Inferior parietal cortex (tissue), 1 donor: ENCODE results near the gene THSD4.
"Not testable (repeated sequence)": the region's sequence is repeated elsewhere in the genome, so short reads cannot be mapped to it uniquely, and the experiment has no call there.

ENCODE experiments used
- DNase-seq: peaks from one replicate; pipeline ENCODE4 v3.0.0-alpha.2; 2016; ENCODE audit errors: extremely low spot score

The THSD4 gene

DNA sequence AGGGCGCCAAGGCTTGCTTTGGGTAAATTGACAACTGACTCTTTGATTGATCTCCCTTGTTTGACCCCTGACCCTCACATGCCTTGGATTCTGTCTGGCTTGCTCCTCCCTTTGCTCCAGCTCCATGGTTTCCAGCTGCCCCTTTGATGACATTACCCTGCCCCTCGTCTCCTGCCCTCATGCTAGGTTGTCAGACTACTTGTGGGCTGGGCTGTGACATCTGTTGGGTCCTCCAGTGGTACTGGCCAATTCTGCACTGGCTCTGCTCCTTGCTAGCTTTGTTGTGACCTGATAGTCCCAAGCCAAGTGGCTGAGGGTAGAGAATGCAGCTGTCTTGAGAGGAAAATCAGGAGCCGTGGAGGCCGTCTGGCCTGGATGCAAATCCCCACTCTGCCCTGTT, 6.2 kb downstream of the THSD4 start:
- DNase-seq: no peak

DNA sequence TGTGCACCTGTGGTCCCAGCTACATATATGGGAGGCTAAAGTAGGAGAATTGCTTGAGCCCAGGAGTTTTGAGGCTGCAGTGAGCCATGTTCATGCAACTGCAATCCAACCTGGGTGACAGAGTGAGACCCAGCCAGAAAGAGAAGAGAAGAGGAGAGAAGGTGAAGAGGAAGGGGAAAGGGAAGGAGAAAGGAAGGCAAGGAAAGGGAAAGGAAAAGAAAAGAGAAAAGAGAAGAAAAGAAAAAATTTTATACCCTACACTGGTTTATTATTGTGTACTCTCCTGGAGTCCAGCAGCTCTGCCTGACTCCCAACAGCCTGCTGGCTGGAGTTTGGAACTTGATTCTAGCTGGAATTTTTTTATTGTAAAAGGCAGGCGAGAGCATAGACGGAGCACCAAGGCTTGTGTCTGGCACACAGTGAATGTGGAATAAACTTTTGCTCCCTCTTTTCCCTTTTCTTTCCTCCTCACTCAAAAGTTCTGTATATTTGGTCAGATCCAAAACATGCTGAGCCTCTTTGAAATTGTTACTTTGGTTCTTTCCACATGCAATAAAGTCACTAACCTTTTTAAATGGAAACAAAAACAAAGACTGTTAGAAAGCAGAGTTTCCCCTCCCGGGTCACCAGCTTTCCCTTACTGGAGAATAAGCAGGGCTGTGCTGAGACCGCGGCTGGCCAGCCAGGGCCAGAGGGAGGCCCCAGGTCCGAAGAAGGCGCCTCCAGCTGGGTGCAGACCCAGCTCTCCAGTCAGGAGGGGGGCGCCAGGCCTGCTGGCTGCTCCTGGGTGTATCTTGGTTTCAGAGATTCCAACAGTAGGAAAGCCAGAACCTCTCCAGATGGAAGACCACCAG, 9.9 kb downstream of the THSD4 start:
- DNase-seq: no peak

DNA sequence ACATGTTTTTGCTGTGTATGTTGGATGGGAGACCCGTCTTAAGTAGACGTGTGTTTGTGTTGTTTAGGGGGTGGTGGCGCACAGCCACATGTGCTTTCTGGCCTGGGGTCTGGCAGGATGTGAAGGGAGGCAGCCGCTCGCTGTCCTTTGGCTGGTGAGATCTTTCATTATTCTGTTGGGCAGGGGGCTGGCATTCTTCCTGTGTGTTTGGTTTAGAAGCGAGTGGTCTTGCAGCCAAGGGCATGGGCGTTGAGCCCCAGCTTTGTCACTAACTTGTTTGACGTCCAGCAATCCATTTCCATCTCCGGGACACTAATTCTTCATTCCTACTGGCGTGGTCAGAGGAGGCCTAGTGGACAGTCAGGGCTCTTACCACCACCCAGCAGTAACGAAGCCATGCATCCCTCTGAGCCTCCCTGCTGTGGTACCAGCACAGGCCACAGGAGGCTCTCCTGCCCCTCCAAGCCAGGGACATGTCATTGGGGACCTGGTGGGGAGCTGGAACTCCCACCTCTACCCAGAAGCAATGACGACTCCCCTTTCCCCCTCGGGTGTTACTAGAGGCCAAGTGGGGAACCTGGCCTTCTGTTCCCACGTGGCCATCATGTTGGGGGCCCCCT, 10.7 kb downstream of the THSD4 start:
- no peak for DNase-seq

DNA sequence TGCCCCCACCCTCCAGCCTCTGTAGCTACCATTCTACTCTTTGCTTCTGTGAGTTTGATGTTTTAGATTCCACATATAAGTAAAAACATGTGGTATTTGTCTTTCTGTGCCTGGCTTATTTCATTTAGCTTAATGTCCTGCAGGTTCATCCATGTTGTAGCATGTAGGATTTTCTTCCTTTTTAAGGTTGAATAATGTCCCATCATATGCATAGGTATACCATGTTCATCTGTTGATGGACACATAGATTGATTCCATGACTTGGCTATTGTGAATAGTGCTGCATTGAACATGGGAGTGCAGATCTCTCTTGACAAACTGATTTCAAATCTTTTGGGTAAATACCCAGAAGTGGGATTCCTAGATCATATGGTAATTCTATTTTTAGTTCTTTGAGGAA, 11.8 kb downstream of the THSD4 start:
- DNase-seq: no peak

DNA sequence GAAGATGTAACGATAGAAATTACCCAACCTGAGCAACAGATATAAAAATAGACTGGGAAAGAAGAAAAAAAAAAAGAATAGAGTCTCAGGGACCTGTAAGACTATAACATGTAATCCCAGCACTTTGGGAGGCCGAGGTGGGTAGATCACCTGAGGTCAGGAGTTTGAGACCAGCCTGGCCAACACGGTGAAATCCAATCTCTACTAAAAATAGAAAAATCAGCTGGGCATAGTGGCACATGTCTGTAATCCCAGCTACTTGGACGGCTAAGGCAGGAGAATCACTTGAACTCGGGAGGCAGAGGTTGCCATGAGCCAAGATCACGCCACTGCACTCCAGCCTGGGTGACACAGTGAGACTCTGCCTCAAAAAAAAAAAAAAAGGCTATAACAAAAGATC, 12.9 kb downstream of the THSD4 start:
- not testable (repeated sequence) for DNase-seq

DNA sequence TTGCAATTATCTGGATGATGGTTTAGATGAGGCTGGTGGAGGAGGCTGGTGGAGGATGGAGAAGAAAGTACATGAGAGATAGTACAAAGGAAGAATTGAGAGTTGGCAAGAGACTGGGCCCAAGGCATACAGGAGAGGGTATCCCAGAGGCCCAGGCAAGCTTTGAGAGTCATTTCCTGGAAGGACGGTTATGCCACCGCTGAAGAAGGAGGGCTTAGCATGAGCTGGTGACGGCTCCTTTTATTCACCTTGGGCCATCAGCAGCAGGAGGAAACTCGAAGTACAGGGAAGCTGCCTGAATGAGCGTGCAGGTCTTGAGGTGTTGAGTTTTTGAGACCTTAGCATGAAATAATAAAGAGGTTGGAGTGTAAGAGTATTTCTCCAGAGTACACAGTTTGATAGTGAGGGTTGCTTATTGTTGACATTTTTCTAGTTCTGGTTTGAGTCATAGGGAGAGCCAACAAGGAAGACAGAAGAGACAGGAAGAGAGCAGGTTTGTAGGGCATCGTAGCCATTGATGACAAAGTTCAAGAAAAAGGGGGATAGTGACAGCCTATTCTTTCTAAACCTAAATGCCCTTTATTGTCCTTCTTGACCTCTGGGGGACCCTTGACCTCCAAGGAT, 13.8 kb downstream of the THSD4 start:
- no peak for DNase-seq

DNA sequence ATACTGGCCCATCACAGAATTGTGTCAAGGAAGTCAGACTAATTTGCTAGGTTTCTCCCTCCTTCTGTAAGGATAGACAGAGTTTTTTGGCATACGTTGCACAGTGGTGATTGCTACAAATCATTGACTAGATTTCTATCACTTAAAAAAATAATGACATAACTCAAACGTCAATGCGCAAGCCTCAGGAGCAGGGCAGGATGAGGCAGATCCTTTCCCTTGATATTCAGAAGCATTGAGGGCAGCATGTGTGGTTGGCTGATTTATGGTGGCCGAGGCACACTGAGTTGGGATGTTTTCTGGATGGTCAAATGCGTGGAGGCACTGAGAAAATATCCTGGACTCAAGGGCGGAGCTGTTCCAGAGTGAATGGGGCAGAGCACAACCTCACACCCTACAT, 14.4 kb downstream of the THSD4 start:
- no peak for DNase-seq

DNA sequence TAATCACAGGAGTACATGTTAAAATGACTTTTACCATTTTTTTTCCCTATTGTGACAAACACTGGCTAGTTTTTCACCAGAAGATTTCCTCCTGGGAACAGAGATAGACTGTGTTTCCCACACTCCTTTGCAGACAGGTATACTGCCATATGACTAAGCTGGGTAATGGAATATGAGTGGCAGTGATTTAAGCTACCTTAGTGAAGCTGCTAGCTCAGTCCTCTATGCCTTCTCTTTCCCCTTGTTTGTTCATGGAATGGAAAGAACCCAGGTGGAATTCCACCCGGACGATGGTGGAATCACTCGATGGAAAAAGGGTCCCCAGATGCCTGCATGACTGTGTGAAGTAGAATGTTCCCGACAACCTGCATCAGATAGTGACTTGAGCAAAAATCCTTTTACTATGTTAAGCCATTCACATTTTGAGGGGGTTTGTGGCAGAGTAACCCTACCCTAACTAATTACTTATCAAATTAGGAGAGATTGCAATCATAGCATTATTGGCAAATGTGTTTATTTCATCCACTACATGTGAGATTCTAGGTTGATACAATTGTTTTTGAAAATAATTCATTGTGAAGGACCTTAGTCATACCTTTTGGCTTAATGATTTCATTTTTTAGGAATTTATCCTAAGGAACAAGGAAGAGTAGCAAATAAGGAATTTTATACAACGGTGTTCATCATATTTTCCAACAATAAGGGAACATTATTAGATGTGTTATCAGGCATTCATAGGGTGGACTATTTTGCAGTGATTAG, 16.5 kb downstream of the THSD4 start:
- DNase-seq: no peak

DNA sequence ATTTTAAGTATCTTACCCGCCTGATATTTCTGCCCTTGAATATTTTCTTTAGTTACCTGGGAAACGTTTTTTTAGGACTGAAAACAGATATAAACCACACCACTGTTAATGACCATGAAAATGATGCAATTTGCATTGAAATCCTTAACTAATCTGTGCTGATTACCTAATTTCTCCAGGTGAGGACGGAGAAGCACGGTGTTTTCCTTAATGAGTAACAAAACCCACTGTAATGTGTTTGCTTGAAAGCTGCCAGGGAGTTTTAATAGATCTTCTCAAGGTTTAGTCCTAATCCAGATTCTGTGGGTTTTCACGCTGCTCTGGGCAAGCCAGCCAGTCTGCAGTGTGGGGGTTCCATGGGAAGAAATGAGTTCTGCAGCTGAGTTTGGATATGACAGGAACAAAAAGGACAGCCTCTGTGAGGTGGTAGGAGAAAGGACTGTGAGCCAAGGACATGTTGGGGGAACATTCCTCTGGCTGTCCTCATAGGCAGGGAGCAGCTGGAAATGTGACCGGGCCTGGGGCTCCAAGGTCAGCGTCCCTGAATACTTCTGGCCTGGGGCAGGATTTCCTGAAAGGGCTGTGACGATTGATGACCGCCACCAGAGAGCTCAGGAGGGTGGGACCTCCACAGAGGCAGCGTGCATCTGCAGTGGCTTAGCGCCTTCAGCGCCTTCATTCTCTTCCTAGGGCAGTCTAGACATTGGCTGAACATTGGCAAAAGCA, 18.6 kb downstream of the THSD4 start:
- DNase-seq: no peak

DNA sequence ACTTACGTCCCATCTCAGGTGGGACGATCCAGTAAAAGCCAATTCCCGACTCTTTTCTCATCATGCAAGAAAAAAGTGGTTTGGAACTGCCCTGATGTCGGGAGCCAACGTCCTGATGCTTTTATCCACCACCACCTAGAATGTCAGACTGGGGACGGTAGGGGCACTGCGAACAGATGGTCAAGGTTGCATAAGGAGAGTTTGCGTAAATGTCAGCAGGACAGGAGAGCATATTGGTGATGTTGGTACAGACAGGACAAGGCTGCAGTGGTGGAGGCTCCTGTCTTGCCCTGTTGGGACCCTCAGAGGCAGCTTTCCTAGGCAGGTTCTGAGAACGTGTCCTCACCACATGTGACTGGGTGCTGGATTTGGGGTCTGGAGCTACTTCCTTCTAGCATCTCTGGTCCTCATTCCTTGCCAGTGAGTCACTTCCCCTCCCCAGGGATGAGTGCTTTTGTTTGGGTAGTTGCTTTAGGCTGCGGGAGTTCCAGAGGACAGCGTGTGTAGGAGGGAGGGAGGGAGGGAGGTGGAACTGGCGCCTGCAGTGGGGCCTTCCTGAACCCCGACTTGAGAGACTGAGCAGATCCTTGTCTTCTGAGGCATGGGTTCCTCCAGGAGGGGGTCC, 21.0 kb downstream of the THSD4 start:
- no peak for DNase-seq

DNA sequence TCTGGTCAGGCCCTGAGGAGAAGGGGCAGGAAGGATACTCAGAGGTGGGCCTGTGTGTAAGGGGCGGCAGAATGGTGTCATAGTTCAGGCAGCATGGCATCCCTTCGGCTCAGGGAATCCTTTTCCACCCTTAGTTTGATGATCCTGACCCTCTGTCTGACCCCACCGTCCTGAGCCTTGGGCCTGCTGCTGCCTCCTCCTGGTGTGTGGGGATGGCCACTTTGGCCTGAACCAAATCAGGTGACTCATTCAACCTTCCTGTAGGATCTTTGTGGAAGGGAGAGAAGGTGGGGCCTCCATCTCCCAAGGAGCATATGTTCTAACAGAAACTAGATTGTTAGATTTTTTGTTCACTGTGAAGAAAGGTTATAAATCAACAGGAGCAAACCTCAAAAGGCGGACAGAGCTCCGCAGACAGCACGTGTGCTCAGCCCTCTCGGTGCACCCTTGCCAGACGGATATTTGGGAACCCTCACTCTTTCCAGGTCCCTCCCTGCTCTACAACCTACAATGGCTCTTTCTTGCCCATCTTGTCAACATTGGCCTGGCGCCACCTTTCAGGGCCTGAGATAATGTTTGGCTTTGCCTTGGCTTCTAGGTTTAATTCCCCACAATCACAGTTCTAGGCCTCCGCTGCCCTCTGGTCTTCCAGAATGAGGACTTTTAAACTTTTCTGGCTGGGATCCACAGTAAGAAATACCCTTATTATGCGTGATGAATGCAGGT, 21.7 kb downstream of the THSD4 start:
- DNase-seq: no peak

DNA sequence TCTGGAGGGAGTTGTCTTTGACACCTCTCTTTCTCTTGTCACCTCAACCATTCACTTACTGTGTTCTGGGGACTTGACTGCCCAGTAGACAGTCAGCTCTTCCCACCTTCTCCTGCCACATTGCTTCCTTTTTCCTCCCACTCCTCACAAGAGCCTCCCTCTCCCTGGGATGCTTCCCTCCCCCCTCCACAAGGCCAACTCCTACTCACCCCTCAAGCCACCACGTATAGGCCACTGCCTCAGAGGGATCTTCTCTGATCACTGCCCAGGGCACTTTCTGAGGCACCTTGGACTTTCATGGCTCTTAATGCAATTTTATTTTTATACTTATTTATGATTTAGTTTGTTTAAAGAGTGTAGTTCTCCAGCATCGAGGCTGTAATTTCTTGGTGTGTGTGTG, 23.2 kb downstream of the THSD4 start:
- DNase-seq: no peak

DNA sequence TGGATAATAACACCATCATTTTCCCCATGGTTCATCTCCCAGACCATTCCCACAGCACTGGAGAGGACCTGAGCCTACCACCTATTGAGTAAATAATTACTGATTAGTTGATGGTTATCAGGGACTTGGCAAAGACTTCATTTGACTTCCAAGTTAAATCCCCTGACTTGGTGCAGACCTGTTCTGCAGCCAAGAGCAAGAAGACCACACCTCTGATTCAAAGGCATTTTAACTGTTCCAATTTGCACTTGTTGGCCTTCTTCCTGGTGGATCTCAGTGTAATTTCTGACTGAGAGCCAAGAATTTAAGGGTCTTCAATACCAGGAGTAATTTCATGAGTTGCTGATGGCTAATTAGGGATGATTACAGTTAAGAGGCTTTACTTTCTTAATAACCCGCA, 24.0 kb downstream of the THSD4 start:
- DNase-seq: no peak

DNA sequence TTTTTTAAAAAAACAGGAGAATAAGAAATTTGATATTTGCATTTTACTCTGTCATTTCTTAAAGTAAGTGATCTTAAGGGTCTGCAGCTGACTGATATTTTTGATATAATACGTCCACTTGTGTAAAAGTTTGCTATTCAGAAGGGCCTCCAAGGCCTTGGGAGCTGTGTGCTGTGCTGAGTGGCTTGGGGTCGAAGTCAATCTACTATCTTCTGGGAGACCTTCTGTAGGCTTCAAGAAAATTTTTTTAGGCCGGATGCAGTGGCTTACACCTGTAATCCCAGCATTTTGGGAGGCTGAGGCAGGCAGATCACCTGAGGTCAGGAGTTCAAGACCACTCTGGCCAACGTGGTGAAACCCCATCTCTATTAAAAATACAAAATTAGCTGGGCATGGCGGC, 26.3 kb downstream of the THSD4 start:
- no peak for DNase-seq

DNA sequence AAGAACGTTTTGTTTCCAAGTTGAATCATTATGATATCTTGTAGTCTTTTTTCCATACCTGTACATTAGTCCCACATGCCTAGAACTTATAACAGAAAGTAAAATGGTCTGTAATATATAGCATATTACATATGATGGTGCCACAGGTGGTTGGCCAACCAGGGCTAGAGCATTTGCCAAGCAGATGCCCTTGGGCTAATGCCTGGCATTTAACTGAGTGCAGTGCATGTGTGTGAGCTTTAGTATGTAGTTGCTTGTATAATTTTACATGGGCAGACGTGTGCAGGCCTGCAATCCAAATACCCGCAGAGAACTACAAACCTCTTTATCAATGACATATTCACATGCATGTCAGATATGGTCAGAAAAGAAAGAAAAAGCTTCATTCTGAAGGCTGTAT, 27.5 kb downstream of the THSD4 start:
- no peak for DNase-seq

DNA sequence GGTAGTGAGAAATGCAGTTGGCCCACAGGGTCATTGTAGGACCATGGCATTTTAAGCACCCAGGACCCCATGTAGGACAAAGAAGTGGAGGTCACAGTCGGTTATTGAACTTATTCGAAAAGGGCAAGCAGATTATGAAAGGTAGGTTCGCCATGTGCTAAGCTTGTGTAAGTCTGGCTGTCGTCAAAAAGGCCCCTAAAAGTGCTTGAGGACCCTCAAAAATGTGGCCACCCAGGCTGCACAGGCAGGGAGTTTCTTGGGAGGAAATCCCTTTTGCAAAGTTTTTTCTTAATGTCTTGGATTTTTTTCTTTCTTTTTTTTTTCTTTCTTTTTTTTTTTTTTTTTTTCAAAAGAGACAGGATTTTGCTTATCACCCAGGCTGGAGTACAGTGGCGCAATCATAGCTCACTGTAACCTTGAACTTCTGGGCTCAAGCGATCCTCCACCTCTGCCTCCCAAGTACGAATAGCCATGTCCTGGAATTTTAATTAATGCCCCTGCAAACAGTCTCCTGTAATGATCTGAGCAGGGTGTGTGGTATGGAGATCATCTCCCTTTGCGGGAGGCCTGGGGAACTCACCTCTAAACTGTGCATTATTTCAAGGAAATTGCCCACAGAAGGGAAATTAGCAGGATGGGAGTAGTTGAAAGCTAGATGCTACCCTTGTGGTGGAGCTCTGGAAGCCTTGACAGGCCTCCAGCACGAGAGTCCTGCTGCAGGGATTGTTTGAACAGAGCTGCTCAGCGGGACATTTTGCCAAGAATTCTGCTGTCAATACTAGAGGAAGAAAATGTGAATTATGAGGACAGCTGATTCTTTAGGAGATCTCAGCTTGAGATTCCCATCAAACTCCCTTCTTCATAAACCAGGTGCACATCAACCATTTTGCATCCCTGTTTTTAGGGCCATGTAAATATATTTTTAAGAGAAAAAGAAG, 28.4 kb downstream of the THSD4 start:
- DNase-seq: no peak

DNA sequence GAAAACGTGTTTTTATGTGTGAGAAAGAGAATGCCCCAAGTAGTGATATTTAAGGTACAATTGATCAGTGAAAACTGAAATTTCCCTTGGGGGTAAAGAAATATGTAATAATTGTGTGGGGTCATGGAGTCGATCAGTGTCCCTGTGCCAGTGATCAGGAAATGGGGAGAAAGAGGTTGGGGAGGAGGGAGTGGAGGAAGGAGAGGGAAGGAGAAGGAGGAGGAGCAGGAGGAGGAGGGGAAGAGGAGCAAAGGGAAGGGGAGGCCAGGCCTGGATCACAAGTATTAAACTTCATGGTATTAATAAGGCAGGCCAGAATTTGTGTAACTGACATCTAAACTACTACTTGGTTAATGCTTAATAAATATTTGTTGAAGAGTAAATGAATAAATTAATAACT, 30.4 kb downstream of the THSD4 start:
- no peak for DNase-seq

DNA sequence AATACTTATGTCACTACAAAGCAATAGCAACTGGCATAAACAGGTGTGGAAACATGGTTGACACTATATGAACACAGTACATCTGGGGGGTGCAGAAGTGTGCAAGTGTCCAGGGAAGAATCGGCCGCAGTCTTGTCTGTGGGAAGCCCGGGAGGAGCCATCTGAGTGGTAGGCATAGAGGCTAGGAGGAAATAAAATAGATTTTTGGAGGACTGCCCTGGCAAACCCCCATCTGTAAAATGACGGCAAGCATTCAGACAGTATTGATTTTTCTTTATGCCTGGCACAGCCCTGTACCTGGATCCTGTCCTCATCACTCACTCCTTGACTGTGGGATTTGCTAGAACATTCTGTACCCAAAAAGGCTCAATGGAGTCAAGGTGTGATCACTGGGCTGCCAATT, 31.3 kb downstream of the THSD4 start:
- DNase-seq: no peak

DNA sequence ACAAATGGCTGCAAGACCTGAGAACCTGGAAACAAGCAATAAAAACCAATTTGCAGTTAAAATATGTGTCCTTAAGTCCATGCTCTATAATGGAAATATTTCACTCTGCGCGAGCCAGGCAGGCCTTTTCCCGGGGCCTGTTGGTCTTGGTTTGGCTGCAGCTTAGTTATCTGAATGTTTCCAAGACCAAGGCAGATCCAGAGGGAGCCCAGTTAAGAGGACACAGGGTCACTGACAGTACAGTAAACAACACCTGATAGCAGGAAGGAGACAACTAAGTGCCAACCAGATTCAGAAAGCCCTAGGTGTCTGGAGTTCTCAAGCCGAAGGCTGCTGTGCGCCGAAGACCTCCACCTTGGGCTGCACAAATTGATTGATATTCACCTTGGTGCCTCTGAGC, 32.8 kb downstream of the THSD4 start:
- no peak for DNase-seq
